ENCODE measurements around the gene ITGB4. TPM values are rescaled to one million over a fixed set of nuclear protein-coding genes. Genes with fewer than 3 reads are reported as not detected.
A peak's percentile ranks its signal among the peaks of the same experiment; 100 is the strongest.
"Not testable (repeated sequence)": the region's sequence is repeated elsewhere in the genome, so short reads cannot be mapped to it uniquely, and the experiment has no call there.

ITGB4 gene
- total and polyA plus RNA-seq, 2 experiments from 2014 or later: 6.1 to 9.7 TPM

DNA sequence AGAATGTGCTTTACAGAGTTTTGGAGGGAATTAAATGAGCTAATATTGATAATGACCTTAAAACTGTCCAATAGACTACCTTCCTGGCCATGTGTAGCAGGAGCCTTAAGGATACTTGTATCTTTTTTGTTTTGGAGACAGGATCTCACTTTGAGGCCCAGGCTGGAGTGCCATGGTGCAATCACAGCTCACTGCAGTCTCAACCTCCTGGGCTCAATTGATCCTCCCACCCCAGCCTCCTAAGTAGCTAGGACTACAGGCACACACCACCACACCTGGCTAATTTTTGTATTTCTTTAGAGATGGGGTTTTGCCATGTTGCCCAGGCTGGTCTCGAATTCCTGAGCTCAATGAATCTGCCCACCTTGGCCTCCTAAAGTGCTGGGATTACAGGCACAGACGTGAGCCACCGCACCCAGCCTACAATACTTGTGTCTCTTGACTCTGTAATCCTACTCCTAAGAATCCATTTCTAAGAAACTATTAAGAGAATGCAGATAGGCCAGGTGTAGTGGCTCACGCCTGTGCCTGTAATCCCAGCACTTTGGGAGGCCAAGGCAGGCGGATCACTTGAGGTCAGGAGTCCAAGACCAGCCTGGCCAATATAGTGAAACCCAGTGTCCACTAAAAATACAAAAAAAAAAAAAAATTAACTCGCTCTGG, 38.9 kb downstream of the ITGB4 start:
- not testable (repeated sequence) for H3K4me1 Mint-ChIP-seq; H3F3A ChIP-seq (replicated peaks; ENCODE audit: low read depth); H3K9me2 ChIP-seq (ENCODE audit: insufficient read depth); H3K4me2 ChIP-seq; H3K4me3 ChIP-seq; H3K36me3 ChIP-seq (ENCODE audit: insufficient read depth); DNase-seq (ENCODE audit: low spot score); H3K27ac ChIP-seq (ENCODE audit: low read depth); H3K4me1 ChIP-seq (ENCODE audit: insufficient read depth); H3K36me3 Mint-ChIP-seq (ENCODE audit: low read depth); ATAC-seq; H3K4me3 Mint-ChIP-seq; H3K27me3 ChIP-seq (ENCODE audit: insufficient read depth); H4K20me1 ChIP-seq (replicated peaks; ENCODE audit: insufficient read depth); H2AFZ ChIP-seq; H3K79me2 ChIP-seq (replicated peaks; ENCODE audit: insufficient read depth); H3K27ac Mint-ChIP-seq; H3K9me3 Mint-ChIP-seq
- H3K27me3 Mint-ChIP-seq (ENCODE audit: insufficient read depth, low read depth, poor library complexity): peaks cover 17% of the 10 kb centered on the region

DNA sequence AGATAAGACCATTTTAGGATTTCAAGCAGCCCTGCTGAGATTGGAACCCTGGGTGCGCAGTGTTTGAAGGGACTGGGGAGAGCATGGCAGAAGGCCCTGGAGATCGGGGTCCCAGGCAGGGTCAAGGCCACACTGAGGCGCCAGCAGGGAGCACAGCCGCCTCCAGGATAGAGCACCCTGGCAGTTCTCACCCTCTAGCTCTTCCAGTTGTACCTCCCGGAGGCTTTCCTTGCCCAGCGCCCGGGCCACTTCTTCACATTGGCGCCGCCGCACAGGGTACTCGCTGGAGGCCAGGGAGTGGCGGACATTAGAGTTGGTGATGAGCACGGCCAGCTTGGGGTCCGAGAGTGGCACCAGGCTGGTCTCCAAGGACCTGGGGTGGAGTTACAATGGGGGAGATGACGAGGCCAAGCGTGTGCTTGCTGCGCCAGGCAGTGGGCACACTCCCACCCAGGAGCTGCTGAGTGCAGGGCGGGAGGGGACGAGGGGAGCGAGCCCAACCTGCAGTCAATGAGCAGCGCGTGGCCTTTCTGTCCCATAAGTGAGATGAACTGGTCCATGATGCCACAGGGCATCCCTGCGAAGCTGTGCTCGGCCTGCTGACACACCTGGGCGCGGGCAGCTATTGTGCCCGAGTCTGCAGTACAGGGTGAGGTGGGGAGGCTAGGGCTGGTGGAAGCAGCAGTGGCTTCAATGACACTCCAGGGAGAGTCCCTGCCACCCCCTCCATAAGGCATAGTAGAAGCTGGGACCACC, 41.4 kb downstream of the ITGB4 start:
- Histone ChIP-seq H2AFZ (no peak overlapping the region), H3K4me2 (no peak overlapping the region), H3K9me2 (ENCODE audit: insufficient read depth) (no peaks in the 10 kb centered on the region), H3K4me1 (ENCODE audit: insufficient read depth) (peaks cover 3% of the 10 kb centered on the region; the same call in 1 of the 2 replicates), H3K79me2 (replicated peaks; ENCODE audit: insufficient read depth) (no peaks in the 10 kb centered on the region), H3K4me3 (no peak overlapping the region), H4K20me1 (replicated peaks; ENCODE audit: insufficient read depth) (0 out of 2 replicates have a peak, but pooled peaks cover 3% of the 10 kb centered on the region), H3K27me3 (ENCODE audit: insufficient read depth) (no peaks in the 10 kb centered on the region), H3K27ac (ENCODE audit: low read depth) (no peak overlapping the region), H3K36me3 (ENCODE audit: insufficient read depth) (no peaks in the 10 kb centered on the region), H3F3A (replicated peaks; ENCODE audit: low read depth) (peaks cover 4% of the 10 kb centered on the region)
- Mint-ChIP-seq H3K9me3 (no peaks in the 10 kb centered on the region; the same call in 2 of the 3 replicates), H3K4me1 (peaks cover 12% of the 10 kb centered on the region), H3K36me3 (ENCODE audit: low read depth) (no peaks in the 10 kb centered on the region; the same call in 2 of the 3 replicates), H3K4me3 (peak overlapping the region; percentile 41; the same call in 1 of the 3 replicates), H3K27ac (no peak overlapping the region), H3K27me3 (ENCODE audit: insufficient read depth, low read depth, poor library complexity) (peaks cover 14% of the 10 kb centered on the region)
- DNase-seq (ENCODE audit: low spot score): no peak
- no peak for ATAC-seq
- TF ChIP-seq JUNB (IDR thresholded peaks at IDR 0.05; ENCODE audit: unreplicated experiment) (no peak), STAT1 (IDR thresholded peaks at IDR 0.05; ENCODE audit: unreplicated experiment) (no peak), CREB1 (CRISPR knock-in tag; IDR thresholded peaks at IDR 0.05; ENCODE audit: low read depth) (no peak), NANOG (IDR thresholded peaks at IDR 0.05; ENCODE audit: borderline replicate concordance) (no peak), ZNF331 (CRISPR knock-in tag; IDR thresholded peaks at IDR 0.05; ENCODE audit: low read depth) (no peak), EZH2phosphoT487 (IDR thresholded peaks at IDR 0.05; ENCODE audit: unreplicated experiment) (no peak), EZH2 (IDR thresholded peaks at IDR 0.05; ENCODE audit: low read depth, unreplicated experiment) (no peak), ZNF114 (CRISPR knock-in tag; IDR thresholded peaks at IDR 0.05) (no peak)
- TF ChIP-seq, protein P1, sequence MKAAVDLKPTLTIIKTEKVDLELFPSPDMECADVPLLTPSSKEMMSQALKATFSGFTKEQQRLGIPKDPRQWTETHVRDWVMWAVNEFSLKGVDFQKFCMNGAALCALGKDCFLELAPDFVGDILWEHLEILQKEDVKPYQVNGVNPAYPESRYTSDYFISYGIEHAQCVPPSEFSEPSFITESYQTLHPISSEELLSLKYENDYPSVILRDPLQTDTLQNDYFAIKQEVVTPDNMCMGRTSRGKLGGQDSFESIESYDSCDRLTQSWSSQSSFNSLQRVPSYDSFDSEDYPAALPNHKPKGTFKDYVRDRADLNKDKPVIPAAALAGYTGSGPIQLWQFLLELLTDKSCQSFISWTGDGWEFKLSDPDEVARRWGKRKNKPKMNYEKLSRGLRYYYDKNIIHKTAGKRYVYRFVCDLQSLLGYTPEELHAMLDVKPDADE (IDR thresholded peaks at IDR 0.05): no peak
- TF ChIP-seq, protein P2, sequence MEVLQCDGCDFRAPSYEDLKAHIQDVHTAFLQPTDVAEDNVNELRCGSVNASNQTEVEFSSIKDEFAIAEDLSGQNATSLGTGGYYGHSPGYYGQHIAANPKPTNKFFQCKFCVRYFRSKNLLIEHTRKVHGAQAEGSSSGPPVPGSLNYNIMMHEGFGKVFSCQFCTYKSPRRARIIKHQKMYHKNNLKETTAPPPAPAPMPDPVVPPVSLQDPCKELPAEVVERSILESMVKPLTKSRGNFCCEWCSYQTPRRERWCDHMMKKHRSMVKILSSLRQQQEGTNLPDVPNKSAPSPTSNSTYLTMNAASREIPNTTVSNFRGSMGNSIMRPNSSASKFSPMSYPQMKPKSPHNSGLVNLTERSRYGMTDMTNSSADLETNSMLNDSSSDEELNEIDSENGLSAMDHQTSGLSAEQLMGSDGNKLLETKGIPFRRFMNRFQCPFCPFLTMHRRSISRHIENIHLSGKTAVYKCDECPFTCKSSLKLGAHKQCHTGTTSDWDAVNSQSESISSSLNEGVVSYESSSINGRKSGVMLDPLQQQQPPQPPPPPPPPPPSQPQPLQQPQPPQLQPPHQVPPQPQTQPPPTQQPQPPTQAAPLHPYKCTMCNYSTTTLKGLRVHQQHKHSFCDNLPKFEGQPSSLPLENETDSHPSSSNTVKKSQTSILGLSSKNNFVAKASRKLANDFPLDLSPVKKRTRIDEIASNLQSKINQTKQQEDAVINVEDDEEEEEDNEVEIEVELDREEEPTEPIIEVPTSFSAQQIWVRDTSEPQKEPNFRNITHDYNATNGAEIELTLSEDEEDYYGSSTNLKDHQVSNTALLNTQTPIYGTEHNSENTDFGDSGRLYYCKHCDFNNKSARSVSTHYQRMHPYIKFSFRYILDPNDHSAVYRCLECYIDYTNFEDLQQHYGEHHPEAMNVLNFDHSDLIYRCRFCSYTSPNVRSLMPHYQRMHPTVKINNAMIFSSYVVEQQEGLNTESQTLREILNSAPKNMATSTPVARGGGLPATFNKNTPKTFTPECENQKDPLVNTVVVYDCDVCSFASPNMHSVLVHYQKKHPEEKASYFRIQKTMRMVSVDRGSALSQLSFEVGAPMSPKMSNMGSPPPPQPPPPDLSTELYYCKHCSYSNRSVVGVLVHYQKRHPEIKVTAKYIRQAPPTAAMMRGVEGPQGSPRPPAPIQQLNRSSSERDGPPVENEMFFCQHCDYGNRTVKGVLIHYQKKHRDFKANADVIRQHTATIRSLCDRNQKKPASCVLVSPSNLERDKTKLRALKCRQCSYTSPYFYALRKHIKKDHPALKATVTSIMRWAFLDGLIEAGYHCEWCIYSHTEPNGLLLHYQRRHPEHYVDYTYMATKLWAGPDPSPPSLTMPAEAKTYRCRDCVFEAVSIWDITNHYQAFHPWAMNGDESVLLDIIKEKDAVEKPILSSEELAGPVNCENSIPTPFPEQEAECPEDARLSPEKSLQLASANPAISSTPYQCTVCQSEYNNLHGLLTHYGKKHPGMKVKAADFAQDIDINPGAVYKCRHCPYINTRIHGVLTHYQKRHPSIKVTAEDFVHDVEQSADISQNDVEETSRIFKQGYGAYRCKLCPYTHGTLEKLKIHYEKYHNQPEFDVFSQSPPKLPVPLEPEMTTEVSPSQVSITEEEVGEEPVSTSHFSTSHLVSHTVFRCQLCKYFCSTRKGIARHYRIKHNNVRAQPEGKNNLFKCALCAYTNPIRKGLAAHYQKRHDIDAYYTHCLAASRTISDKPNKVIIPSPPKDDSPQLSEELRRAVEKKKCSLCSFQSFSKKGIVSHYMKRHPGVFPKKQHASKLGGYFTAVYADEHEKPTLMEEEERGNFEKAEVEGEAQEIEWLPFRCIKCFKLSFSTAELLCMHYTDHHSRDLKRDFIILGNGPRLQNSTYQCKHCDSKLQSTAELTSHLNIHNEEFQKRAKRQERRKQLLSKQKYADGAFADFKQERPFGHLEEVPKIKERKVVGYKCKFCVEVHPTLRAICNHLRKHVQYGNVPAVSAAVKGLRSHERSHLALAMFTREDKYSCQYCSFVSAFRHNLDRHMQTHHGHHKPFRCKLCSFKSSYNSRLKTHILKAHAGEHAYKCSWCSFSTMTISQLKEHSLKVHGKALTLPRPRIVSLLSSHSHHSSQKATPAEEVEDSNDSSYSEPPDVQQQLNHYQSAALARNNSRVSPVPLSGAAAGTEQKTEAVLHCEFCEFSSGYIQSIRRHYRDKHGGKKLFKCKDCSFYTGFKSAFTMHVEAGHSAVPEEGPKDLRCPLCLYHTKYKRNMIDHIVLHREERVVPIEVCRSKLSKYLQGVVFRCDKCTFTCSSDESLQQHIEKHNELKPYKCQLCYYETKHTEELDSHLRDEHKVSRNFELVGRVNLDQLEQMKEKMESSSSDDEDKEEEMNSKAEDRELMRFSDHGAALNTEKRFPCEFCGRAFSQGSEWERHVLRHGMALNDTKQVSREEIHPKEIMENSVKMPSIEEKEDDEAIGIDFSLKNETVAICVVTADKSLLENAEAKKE (CRISPR knock-in tag; IDR thresholded peaks at IDR 0.05): no peak

Data from GM23338 (cell line).